Osteocyte (in vitro differentiated cells): ENCODE results near the gene AP3B1. TPM values are rescaled to one million over a fixed set of nuclear protein-coding genes. Genes with fewer than 3 reads are reported as not detected.

Experiments used
- DNase-seq: peaks from one replicate; pipeline ENCODE4 v3.0.0; 2021; ENCODE audit warnings: mixed read lengths; ENCODE audit not compliant: unreplicated experiment; ENCODE audit errors: extremely low spot score
- H3K27ac Mint-ChIP-seq: one replicate; pipeline ENCODE4 v1.8.0; 2021; ENCODE audit warnings: mild to moderate bottlenecking, mixed read lengths; ENCODE audit not compliant: unreplicated experiment
- H3K27me3 Mint-ChIP-seq: one replicate; pipeline ENCODE4 v1.8.0; 2021; ENCODE audit warnings: mixed read lengths; ENCODE audit not compliant: unreplicated experiment
- H3K36me3 Mint-ChIP-seq: one replicate; pipeline ENCODE4 v1.8.0; 2021; ENCODE audit warnings: mixed read lengths; ENCODE audit not compliant: unreplicated experiment
- H3K4me1 Mint-ChIP-seq: one replicate; pipeline ENCODE4 v1.8.0; 2021; ENCODE audit warnings: mixed read lengths; ENCODE audit not compliant: unreplicated experiment
- H3K4me3 Mint-ChIP-seq: one replicate; pipeline ENCODE4 v1.8.0; 2021; ENCODE audit warnings: mild to moderate bottlenecking, moderate library complexity, mixed read lengths; ENCODE audit not compliant: unreplicated experiment
- H3K9me3 Mint-ChIP-seq: one replicate; pipeline ENCODE4 v1.8.0; 2021; ENCODE audit warnings: mixed read lengths; ENCODE audit not compliant: unreplicated experiment
- total RNA-seq: library from RNA; stranded (reverse); gene quantifications from 2 replicates; pipeline ENCODE4 v1.2.1, GENCODE V29; 2021
- TF ChIP-seq, protein P1 (sequence below): fragments of 200-600 bp; sonication (generic); IDR thresholded peaks from 2 replicates; pipeline ENCODE4 v1.5.0; 2021; ENCODE audit warnings: antibody characterized with exemption, mild to moderate bottlenecking, moderate library complexity

AP3B1 gene
- total RNA-seq, 1 donor from 2014 or later = 57.0 TPM

DNA sequence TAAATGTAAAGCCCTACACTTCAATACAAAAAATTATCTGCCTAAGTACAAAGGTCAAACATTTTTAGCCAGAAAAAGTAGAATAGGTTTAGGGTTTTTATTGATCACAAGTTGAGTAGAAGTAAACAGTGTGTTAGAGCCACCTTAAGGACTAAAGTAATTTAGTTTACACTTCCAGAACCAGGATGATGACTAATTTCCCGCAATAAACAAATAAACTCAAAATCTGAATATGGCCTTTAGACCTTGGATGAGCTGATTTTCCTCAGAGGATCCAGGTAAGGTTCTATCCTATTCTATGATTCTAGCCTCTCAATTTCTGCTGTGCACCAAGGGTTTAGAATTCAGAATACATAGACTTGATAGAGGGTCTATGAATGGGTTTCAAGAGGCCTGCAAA lies 338.9 kb downstream of the AP3B1 start:
- Mint-ChIP-seq H3K27me3 (peaks cover 15% of the 10 kb centered on the region), H3K4me1 (peaks cover 1% of the 10 kb centered on the region), H3K36me3 (no peaks in the 10 kb centered on the region), H3K4me3 (no peak overlapping the region), H3K9me3 (no peaks in the 10 kb centered on the region), H3K27ac (no peak overlapping the region)
- no peak for DNase-seq
- TF ChIP-seq, protein P1, sequence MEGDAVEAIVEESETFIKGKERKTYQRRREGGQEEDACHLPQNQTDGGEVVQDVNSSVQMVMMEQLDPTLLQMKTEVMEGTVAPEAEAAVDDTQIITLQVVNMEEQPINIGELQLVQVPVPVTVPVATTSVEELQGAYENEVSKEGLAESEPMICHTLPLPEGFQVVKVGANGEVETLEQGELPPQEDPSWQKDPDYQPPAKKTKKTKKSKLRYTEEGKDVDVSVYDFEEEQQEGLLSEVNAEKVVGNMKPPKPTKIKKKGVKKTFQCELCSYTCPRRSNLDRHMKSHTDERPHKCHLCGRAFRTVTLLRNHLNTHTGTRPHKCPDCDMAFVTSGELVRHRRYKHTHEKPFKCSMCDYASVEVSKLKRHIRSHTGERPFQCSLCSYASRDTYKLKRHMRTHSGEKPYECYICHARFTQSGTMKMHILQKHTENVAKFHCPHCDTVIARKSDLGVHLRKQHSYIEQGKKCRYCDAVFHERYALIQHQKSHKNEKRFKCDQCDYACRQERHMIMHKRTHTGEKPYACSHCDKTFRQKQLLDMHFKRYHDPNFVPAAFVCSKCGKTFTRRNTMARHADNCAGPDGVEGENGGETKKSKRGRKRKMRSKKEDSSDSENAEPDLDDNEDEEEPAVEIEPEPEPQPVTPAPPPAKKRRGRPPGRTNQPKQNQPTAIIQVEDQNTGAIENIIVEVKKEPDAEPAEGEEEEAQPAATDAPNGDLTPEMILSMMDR = no peak

DNA sequence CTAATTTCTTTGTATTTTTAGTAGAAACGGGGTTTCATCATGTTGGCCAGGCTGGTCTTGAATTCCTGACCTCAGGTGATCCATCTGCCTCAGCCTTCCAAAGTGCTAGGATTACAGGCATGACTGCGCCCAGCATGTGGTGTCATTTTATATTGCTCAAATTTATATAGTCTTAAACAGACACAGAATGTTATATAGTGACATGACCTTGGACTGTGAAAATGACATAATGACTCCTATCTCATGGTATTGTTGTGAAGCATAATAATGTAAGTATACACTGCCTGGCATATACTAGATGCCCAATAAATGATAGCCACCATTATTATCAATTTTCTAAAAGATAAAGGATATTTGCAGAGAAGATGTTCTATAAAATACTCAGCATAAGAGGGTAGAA lies 341.1 kb downstream of the AP3B1 start:
- H3K27ac Mint-ChIP-seq = no peak overlapping the region
- H3K27me3 Mint-ChIP-seq = peaks cover 23% of the 10 kb centered on the region
- no peak overlapping the region for H3K4me3 Mint-ChIP-seq
- no peaks in the 10 kb centered on the region for H3K9me3 Mint-ChIP-seq
- no peaks in the 10 kb centered on the region for H3K4me1 Mint-ChIP-seq
- TF ChIP-seq, protein P1 = no peak
- H3K36me3 Mint-ChIP-seq = no peaks in the 10 kb centered on the region
- DNase-seq = no peak

DNA sequence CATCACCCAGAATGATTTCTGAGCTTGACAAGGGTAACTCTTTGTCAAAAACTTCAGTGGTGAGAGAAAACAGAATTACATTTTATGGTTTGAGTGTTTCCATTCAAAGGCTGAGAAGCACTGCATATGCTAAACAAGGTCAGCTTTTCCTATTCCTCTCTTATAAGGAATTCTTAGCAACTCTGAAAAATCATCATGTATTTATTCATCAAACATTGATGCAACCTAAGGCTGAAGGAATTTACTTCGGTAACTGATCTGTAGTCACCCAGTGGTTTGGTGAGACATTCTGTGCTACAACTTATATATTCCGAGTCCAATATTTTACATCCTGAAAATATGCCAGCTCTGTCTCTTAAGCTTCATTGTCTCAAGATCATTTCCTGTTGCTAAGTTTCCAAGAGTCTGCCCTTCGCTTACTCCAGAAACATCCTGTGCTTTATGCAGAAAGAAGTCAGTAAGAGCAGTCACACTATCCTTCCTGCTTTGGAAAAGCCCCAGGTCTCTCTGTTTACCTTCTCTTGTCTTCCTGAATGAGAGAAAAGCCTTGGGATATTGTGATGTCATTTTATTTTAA lies 341.8 kb downstream of the AP3B1 start:
- DNase-seq = no peak
- Mint-ChIP-seq H3K9me3 (no peaks in the 10 kb centered on the region), H3K36me3 (no peaks in the 10 kb centered on the region), H3K27ac (no peak overlapping the region), H3K4me3 (no peak overlapping the region), H3K4me1 (no peaks in the 10 kb centered on the region), H3K27me3 (peaks cover 20% of the 10 kb centered on the region)
- TF ChIP-seq, protein P1 = no peak

Other genes with a start within 250 kb of the AP3B1 start
- gene SCAMP1, start 65.9 kb upstream of the AP3B1 start, total RNA-seq = 45.0 and 50.9 TPM in 2 replicates